T-cell (primary cell): ENCODE data around the gene THRA. TPM values are rescaled to one million over a fixed set of nuclear protein-coding genes. Genes with fewer than 3 reads are reported as not detected.
A peak's percentile ranks its signal among the peaks of the same experiment; 100 is the strongest.
"Not testable (repeated sequence)": the region's sequence is repeated elsewhere in the genome, so short reads cannot be mapped to it uniquely, and the experiment has no call there.

Source experiments
- ATAC-seq, 4 experiments: fragments of 200-7000 bp in 3 of 4; fragments of 150-1000 bp in 1 of 4; cut with Tn5 transposase; replicated peaks in 1 of 4; 1 replicate in 3 of 4; 2 replicates in 1 of 4; pipeline ENCODE4 v1.10.0; 2021; ENCODE audit warnings: moderate library complexity in 3 of 4, mild to moderate bottlenecking in 2 of 4, moderate number of reproducible peaks in 1 of 4
- CTCF ChIA-PET, 2 donors: fragments of 300-600 bp; sonication (Branson Sonifier 250); formaldehyde crosslinking; loops; one replicate each; lab custom pipeline; 2022; ENCODE audit warnings: antibody characterized with exemption in 2 of 2; lab: Charles Lee
- POLR2A ChIA-PET, 2 donors: fragments of 300-600 bp; sonication (Branson Sonifier 250); formaldehyde crosslinking; loops; one replicate each; lab custom pipeline; 2022; ENCODE audit warnings: antibody characterized with exemption in 2 of 2; lab: Charles Lee
- DNase-seq, 35 experiments: peaks; one replicate each; pipeline versions ENCODE4 v3.0.0 to v3.0.0-alpha.2; 2013 to 2023
- H3K27ac ChIP-seq: one replicate; pipeline ENCODE4 v1.5.1; 2013; ENCODE audit warnings: low read length
- H3K27me3 ChIP-seq, 2 experiments: replicated peaks in 1 of 2; 1 replicate in 1 of 2; 2 replicates in 1 of 2; pipeline versions ENCODE4 v1.6.1 to v1.7.0; 2013; ENCODE audit warnings: low read length in 1 of 2, mixed read lengths in 1 of 2; ENCODE audit not compliant: control insufficient read depth in 2 of 2, insufficient read depth in 2 of 2; ENCODE audit errors: extremely low read depth in 1 of 2
- H3K36me3 ChIP-seq, 2 donors: 1 replicate in 1 of 2; 2 replicates in 1 of 2; pipeline versions ENCODE4 v1.6.1 to v1.7.0; 2013; ENCODE audit warnings: low read length in 1 of 2; ENCODE audit not compliant: control insufficient read depth in 2 of 2, insufficient read depth in 1 of 2; ENCODE audit errors: extremely low read depth in 1 of 2
- H3K4me1 ChIP-seq, 2 experiments: 1 replicate in 1 of 2; 2 replicates in 1 of 2; pipeline versions ENCODE4 v1.6.1 to v1.7.0; 2013; ENCODE audit warnings: low read length in 2 of 2, mixed read lengths in 1 of 2; ENCODE audit not compliant: insufficient read depth in 2 of 2, control insufficient read depth in 1 of 2; ENCODE audit errors: extremely low read depth in 1 of 2
- H3K4me3 ChIP-seq, 2 donors: 1 replicate in 1 of 2; 2 replicates in 1 of 2; pipeline versions ENCODE4 v1.5.1 to v1.7.0; 2013; ENCODE audit warnings: mild to moderate bottlenecking in 2 of 2, low read length in 1 of 2, moderate library complexity in 1 of 2; ENCODE audit not compliant: control insufficient read depth in 1 of 2; ENCODE audit errors: extremely low read depth in 1 of 2
- H3K9me3 ChIP-seq: 2 replicates; pipeline ENCODE4 v1.7.0; 2013
- H3K27ac Mint-ChIP-seq, 2 donors: one replicate each; pipeline ENCODE4 v1.8.0; 2020 to 2021; ENCODE audit warnings: mild to moderate bottlenecking in 2 of 2, mixed read lengths in 2 of 2
- H3K27me3 Mint-ChIP-seq, 2 donors: one replicate each; pipeline ENCODE4 v1.8.0; 2021 to 2022; ENCODE audit warnings: mixed read lengths in 2 of 2
- H3K36me3 Mint-ChIP-seq: one replicate; pipeline ENCODE4 v1.8.0; 2021; ENCODE audit warnings: mixed read lengths
- H3K4me1 Mint-ChIP-seq, 3 donors: one replicate each; pipeline ENCODE4 v1.8.0; 2020 to 2022; ENCODE audit warnings: mixed read lengths in 3 of 3, mild to moderate bottlenecking in 1 of 3
- H3K4me3 Mint-ChIP-seq, 3 donors: one replicate each; pipeline ENCODE4 v1.8.0; 2020 to 2022; ENCODE audit warnings: mild to moderate bottlenecking in 3 of 3, mixed read lengths in 3 of 3, moderate library complexity in 3 of 3
- H3K9me3 Mint-ChIP-seq, 3 donors: one replicate each; pipeline ENCODE4 v1.8.0; 2020 to 2022; ENCODE audit warnings: mixed read lengths in 3 of 3
- WGBS: methylation state at CpG from one replicate; pipeline ENCODE4 v1.1.5; 2013; ENCODE audit warnings: missing lambda C conversion rate; ENCODE audit not compliant: insufficient coverage; 5-methylcytosine and 5-hydroxymethylcytosine counted together
- total RNA-seq, 35 experiments: library from RNA in 6 of 35; stranded (reverse) in 6 of 35; fragments of 120-200 nt in 1 of 35; gene quantifications; one replicate each; pipeline versions ENCODE4 v1.2.1 to v1.2.4 and lab custom pipeline; 2013 to 2026

Gene THRA
- total RNA-seq, 5 donors from 2014 or later (not counting 1 experiment from before 2014, with no cell fraction given): 30.4 to 54.0 (median 48.9) TPM

- peak overlapping the region; percentile 33 to 85 for H3K27ac Mint-ChIP-seq
- peaks cover 61% of the 10 kb centered on the region for H3K36me3 Mint-ChIP-seq
- ATAC-seq: no peak
- Histone ChIP-seq H3K4me3 (no peak overlapping the region), H3K27ac (no peak overlapping the region), H3K27me3 (no peaks in the 10 kb centered on the region), H3K9me3 (no peaks in the 10 kb centered on the region), H3K36me3 (peaks cover 24 to 62% of the 10 kb centered on the region in 2 donors), H3K4me1 (peaks cover 4 to 20% of the 10 kb centered on the region in 2 experiments)
- POLR2A ChIA-PET: interaction anchor here in 1 of 2 donors (1.6 to 1.7 kb wide), 2 partner anchors 10 to 12 kb away, joined by 4 to 9 read pairs; no protein-coding TSS in a partner anchor
- no peak for DNase-seq
- CTCF ChIA-PET: interaction anchor here in 1 of 2 donors (1.0 kb wide), 1 partner anchor 23 kb away, joined by 4 read pairs; no protein-coding TSS in a partner anchor
- H3K9me3 Mint-ChIP-seq: no peaks in the 10 kb centered on the region
- no peaks in the 10 kb centered on the region for H3K27me3 Mint-ChIP-seq
- H3K4me1 Mint-ChIP-seq: peaks cover 15 to 30% (median 29%) of the 10 kb centered on the region in 3 donors
- no CpG with 5 or more reads among the region's 3 CpGs for WGBS
- no peak overlapping the region for H3K4me3 Mint-ChIP-seq
Measured at GRCh38 chr17:40135817-40136216, 73.1 kb downstream of the THRA start.

GRCh38 chr17:40139566-40140058 is 76.8 kb downstream of the THRA start:
- ATAC-seq: peak in 3 of 4 experiments; percentile 5 to 6 (median 5)
- peak in 1 of 35 experiments; percentile 15 for DNase-seq
- CTCF ChIA-PET: interaction anchor here (0.5 to 4.3 kb wide), 8 partner anchors 10 to 1980 kb away, joined by 3 to 36 read pairs (median 4); partner anchors contain the start of genes MSL1 (in 1 of the 2) and WIPF2 (in 1 of the 2)
- Mint-ChIP-seq H3K4me3 (peak overlapping the region; percentile 89 to 92 (median 89)), H3K27me3 (no peaks in the 10 kb centered on the region), H3K4me1 (peaks cover 30 to 44% (median 41%) of the 10 kb centered on the region in 3 donors), H3K9me3 (no peaks in the 10 kb centered on the region), H3K27ac (peak overlapping the region; percentile 96 to 98), H3K36me3 (peaks cover 37% of the 10 kb centered on the region)
- Histone ChIP-seq H3K4me1 (peaks cover 12 to 35% of the 10 kb centered on the region in 2 experiments), H3K9me3 (no peaks in the 10 kb centered on the region), H3K4me3 (peak overlapping the region; percentile 60 to 78), H3K36me3 (peaks cover 9 to 49% of the 10 kb centered on the region in 2 donors), H3K27ac (peak overlapping the region; percentile 94), H3K27me3 (no peaks in the 10 kb centered on the region)
- POLR2A ChIA-PET: interaction anchor here (0.6 to 1.5 kb wide), 8 partner anchors 16 to 123 kb away, joined by 3 to 8 read pairs (median 4); no protein-coding TSS in a partner anchor
- 0% methylated on average over 7 of the region's 14 CpGs for WGBS

- CTCF ChIA-PET, H3K9me3 Mint-ChIP-seq, H3K4me3 Mint-ChIP-seq, H3K27me3 ChIP-seq, H3K27me3 Mint-ChIP-seq, DNase-seq, ATAC-seq, H3K27ac Mint-ChIP-seq, H3K4me3 ChIP-seq, H3K27ac ChIP-seq, H3K9me3 ChIP-seq: not testable (repeated sequence)
- POLR2A ChIA-PET: interaction anchor here in 1 of 2 donors (0.6 to 0.7 kb wide), 3 partner anchors 13 to 26 kb away, joined by 3 to 4 read pairs (median 3); no protein-coding TSS in a partner anchor
- peaks cover 24% of the 10 kb centered on the region for H3K36me3 Mint-ChIP-seq
- H3K4me1 Mint-ChIP-seq: peaks cover 52 to 59% (median 53%) of the 10 kb centered on the region in 3 donors
- Histone ChIP-seq H3K36me3 (peaks cover 2 to 44% of the 10 kb centered on the region in 2 donors), H3K4me1 (peaks cover 12 to 44% of the 10 kb centered on the region in 2 experiments)
- no CpG with 5 or more reads among the region's 3 CpGs for WGBS
Measured at GRCh38 chr17:40143166-40143565, 80.4 kb downstream of the THRA start.

Other genes starting within 250 kb of the THRA start
- gene IKZF3, start 198.7 kb upstream of the THRA start, total RNA-seq: 100 to 1,000 TPM in 3 of 5 donors, 10 to 100 TPM in 2; 78.1 to 112 (median 108) TPM
- gene ZPBP2, start 194.8 kb upstream of the THRA start, total RNA-seq: under 1 TPM in 1 of 5 donors, not detected in 4; 0.19 TPM
- gene GSDMB, start 144.3 kb upstream of the THRA start, total RNA-seq: 10 to 100 TPM; 29.3 to 68.0 (median 51.4) TPM
- gene ORMDL3, start 135.4 kb upstream of the THRA start, total RNA-seq: 100 to 1,000 TPM in 4 of 5 donors, 10 to 100 TPM in 1; 88.3 to 164 (median 124) TPM
- gene LRRC3C, start 135.2 kb upstream of the THRA start, total RNA-seq: not detected
- gene GSDMA, start 100.0 kb upstream of the THRA start, total RNA-seq: 1 to 10 TPM in 4 of 5 donors, under 1 TPM in 1; 0.86 to 7.6 (median 3.4) TPM
- 10 to 100 TPM; 60.8 to 69.0 (median 63.5) TPM for gene PSMD3, start 82.2 kb upstream of the THRA start, total RNA-seq
- not detected for gene CSF3, start 47.5 kb upstream of the THRA start, total RNA-seq
- gene MED24, start 8.6 kb upstream of the THRA start, total RNA-seq: 100 to 1,000 TPM in 1 of 5 donors, 10 to 100 TPM in 4; 75.9 to 104 (median 87.0) TPM
- 10 to 100 TPM; 11.5 to 33.6 (median 21.9) TPM for gene NR1D1, start 37.6 kb downstream of the THRA start, total RNA-seq
- 100 to 1,000 TPM; 106 to 136 (median 115) TPM for gene MSL1, start 59.0 kb downstream of the THRA start, total RNA-seq
- gene CASC3, start 77.6 kb downstream of the THRA start, total RNA-seq: 100 to 1,000 TPM; 116 to 161 (median 126) TPM
- gene RAPGEFL1, start 114.5 kb downstream of the THRA start, total RNA-seq: 1 to 10 TPM; 4.6 to 10.0 (median 6.2) TPM
- gene WIPF2, start 156.3 kb downstream of the THRA start, total RNA-seq: 10 to 100 TPM; 23.1 to 42.1 (median 32.1) TPM
- 1 to 10 TPM; 1.3 to 3.2 (median 2.1) TPM for gene CDC6, start 224.9 kb downstream of the THRA start, total RNA-seq
- gene RARA, start 246.2 kb downstream of the THRA start, total RNA-seq: 10 to 100 TPM; 46.8 to 90.7 (median 69.1) TPM